GM18909 (cell line): ENCODE data around the gene RPL29.

Source experiments
- ATAC-seq: cut with Tn5 transposase; IDR thresholded peaks from one replicate; pipeline ENCODE4 v1.9.1; 2021; ENCODE audit warnings: mild to moderate bottlenecking; ENCODE audit not compliant: unreplicated experiment, poor library complexity

Gene RPL29

GRCh38 chr3:51985063-51985462 lies 10.6 kb downstream of the RPL29 start:
- no peak for ATAC-seq

GRCh38 chr3:51984269-51984647 lies 11.4 kb downstream of the RPL29 start:
- no peak for ATAC-seq

- no peak for ATAC-seq
Measured at GRCh38 chr3:51983578-51984268, 12.0 kb downstream of the RPL29 start.

- ATAC-seq, result peak; percentile 75
Measured at GRCh38 chr3:51982838-51983577, 12.7 kb downstream of the RPL29 start, which contains the start of gene ACY1. Gene ACY1, plus strand, starts transcription at chr3:51983535. Its CDS starts 530 bp downstream, at chr3:51984065.

- ATAC-seq, result peak; percentile 51
Measured at GRCh38 chr3:51982352-51982837, 13.3 kb downstream of the RPL29 start.

GRCh38 chr3:51980253-51980652 lies 15.4 kb downstream of the RPL29 start:
- no peak for ATAC-seq

- ATAC-seq, result no peak
Measured at GRCh38 chr3:51978143-51978502, 17.6 kb downstream of the RPL29 start.

- ATAC-seq, result no peak
Measured at GRCh38 chr3:51977446-51978142, 18.1 kb downstream of the RPL29 start.

GRCh38 chr3:51975852-51976549 lies 19.7 kb downstream of the RPL29 start:
- no peak for ATAC-seq

- ATAC-seq, result peak; percentile 58
Measured at GRCh38 chr3:51974963-51975851, 20.5 kb downstream of the RPL29 start, which contains the start of gene ABHD14A. Gene ABHD14A, plus strand, starts transcription at chr3:51975064. Its CDS starts 72 bp downstream, at chr3:51975136.

GRCh38 chr3:51974277-51974962 lies 21.3 kb downstream of the RPL29 start:
- ATAC-seq, result peak; percentile 5

- no peak for ATAC-seq
Measured at GRCh38 chr3:51971350-51971749, 24.3 kb downstream of the RPL29 start.

GRCh38 chr3:51970606-51971300 lies 24.9 kb downstream of the RPL29 start:
- ATAC-seq, result no peak

GRCh38 chr3:51969841-51970240 lies 25.9 kb downstream of the RPL29 start:
- no peak for ATAC-seq

GRCh38 chr3:51968883-51969678 lies 26.6 kb downstream of the RPL29 start:
- ATAC-seq, result no peak

- ATAC-seq, result no peak
Measured at GRCh38 chr3:51968170-51968775, 27.4 kb downstream of the RPL29 start.
